Nephron progenitor cell (in vitro differentiated cells): ENCODE measurements around the gene MAP7.
"Not testable (repeated sequence)": the region's sequence is repeated elsewhere in the genome, so short reads cannot be mapped to it uniquely, and the experiment has no call there.

Experiments
- DNase-seq: peaks from one replicate; pipeline ENCODE4 v3.0.0; 2021
- H3K27ac Mint-ChIP-seq: 2 replicates; pipeline ENCODE4 v1.8.0; 2021; ENCODE audit warnings: mild to moderate bottlenecking, moderate library complexity, mixed read lengths
- H3K27me3 Mint-ChIP-seq: 2 replicates; pipeline ENCODE4 v1.8.0; 2021; ENCODE audit warnings: mild to moderate bottlenecking, low read depth, mixed read lengths; ENCODE audit not compliant: poor library complexity
- H3K36me3 Mint-ChIP-seq: 2 replicates; pipeline ENCODE4 v1.8.0; 2021; ENCODE audit warnings: low read depth, mixed read lengths
- H3K4me1 Mint-ChIP-seq: 2 replicates; pipeline ENCODE4 v1.8.0; 2021; ENCODE audit warnings: mixed read lengths
- H3K4me3 Mint-ChIP-seq: 2 replicates; pipeline ENCODE4 v1.8.0; 2021; ENCODE audit warnings: mild to moderate bottlenecking, moderate library complexity, mixed read lengths
- H3K9me3 Mint-ChIP-seq: 2 replicates; pipeline ENCODE4 v1.8.0; 2021; ENCODE audit warnings: mild to moderate bottlenecking, moderate library complexity, mixed read lengths
- TF ChIP-seq, protein P1 (sequence below): fragments of 200-600 bp; sonication (generic); IDR thresholded peaks from 2 replicates; pipeline ENCODE4 v1.5.0; 2021; ENCODE audit warnings: antibody characterized with exemption

MAP7 gene

GRCh38 chr6:136491251-136491650 lies 59.0 kb downstream of the MAP7 start:
- Mint-ChIP-seq H3K9me3 (no peaks in the 10 kb centered on the region), H3K27me3 (peaks cover 3% of the 10 kb centered on the region), H3K36me3 (no peaks in the 10 kb centered on the region), H3K4me1 (no peaks in the 10 kb centered on the region), H3K27ac (no peak overlapping the region), H3K4me3 (no peak overlapping the region)
- TF ChIP-seq, protein P1, sequence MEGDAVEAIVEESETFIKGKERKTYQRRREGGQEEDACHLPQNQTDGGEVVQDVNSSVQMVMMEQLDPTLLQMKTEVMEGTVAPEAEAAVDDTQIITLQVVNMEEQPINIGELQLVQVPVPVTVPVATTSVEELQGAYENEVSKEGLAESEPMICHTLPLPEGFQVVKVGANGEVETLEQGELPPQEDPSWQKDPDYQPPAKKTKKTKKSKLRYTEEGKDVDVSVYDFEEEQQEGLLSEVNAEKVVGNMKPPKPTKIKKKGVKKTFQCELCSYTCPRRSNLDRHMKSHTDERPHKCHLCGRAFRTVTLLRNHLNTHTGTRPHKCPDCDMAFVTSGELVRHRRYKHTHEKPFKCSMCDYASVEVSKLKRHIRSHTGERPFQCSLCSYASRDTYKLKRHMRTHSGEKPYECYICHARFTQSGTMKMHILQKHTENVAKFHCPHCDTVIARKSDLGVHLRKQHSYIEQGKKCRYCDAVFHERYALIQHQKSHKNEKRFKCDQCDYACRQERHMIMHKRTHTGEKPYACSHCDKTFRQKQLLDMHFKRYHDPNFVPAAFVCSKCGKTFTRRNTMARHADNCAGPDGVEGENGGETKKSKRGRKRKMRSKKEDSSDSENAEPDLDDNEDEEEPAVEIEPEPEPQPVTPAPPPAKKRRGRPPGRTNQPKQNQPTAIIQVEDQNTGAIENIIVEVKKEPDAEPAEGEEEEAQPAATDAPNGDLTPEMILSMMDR: no peak
- no peak for DNase-seq

DNA sequence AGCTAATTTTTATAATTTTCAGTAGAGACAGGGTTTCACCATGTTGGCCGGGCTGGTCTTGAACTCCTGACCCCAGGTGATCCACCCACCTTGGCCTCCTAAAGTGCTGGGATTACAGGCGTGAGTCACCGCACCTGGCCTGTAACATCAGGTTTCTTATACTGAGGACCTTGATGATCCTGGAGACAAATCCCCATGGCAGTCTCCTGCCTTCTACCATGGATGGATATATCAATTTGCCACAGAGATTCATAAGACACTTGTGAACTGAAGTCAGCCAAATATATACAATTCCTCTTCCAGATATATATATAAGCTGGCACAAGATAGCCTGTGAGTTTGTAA lies 60.6 kb downstream of the MAP7 start:
- H3K4me1 Mint-ChIP-seq, H3K27ac Mint-ChIP-seq, DNase-seq, H3K9me3 Mint-ChIP-seq, H3K27me3 Mint-ChIP-seq, H3K36me3 Mint-ChIP-seq, H3K4me3 Mint-ChIP-seq: not testable (repeated sequence)

DNA sequence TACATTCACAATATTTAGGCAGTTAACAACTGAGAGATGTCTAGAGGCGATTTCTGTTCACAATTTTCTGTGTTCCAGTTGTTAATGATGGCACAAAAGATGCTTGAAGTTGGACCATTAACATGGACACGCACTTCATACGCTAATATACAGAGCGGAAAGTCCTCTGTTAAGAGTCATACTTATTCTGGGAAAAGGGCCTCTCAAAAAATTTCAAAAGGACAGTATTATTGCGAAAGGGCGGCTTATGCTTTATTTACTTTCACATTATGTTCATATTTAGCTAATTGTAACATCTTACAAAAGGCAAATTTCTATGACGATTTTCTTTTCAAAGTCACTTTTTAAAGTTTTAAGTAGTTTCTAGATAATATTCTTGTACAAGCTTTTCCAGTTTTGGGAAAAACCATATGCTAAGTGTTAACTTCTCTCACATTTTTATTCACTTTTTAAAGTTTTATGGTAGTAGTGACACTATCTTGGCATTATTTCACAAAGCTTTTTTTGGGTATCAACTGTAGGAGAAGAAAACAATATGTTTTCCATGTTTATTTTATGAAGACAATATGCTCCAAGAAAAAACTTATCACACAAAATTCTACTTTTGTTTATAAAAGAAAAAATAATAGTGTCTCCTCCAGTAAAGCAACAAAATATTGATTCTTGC lies 62.3 kb downstream of the MAP7 start:
- no peak for DNase-seq
- no peaks in the 10 kb centered on the region for H3K36me3 Mint-ChIP-seq
- no peaks in the 10 kb centered on the region for H3K9me3 Mint-ChIP-seq
- no peak overlapping the region for H3K27ac Mint-ChIP-seq
- H3K4me3 Mint-ChIP-seq: no peak overlapping the region
- H3K4me1 Mint-ChIP-seq: no peaks in the 10 kb centered on the region
- TF ChIP-seq, protein P1: no peak
- peaks cover 7% of the 10 kb centered on the region for H3K27me3 Mint-ChIP-seq

DNA sequence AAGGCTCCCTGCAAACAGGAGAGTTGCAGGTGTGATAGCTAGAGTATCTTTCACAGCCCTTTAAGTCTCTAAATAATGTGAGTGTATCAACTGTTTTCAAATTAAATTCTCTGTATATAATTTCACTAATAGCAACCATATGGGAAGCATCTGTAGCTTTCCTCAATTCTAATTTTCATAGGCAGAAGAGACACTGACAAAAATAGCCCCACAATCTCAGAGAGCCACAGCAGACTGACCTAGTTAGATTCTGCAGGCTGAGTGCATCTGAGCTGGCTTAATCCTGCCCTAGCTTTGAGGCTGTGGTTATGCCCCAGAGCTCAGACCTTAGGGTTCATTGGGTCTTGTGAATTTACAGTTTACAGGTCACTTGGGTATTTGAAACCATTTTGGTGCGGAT lies 63.9 kb downstream of the MAP7 start:
- no peak for DNase-seq
- Mint-ChIP-seq H3K4me1 (no peaks in the 10 kb centered on the region), H3K27me3 (peaks cover 7% of the 10 kb centered on the region), H3K9me3 (no peaks in the 10 kb centered on the region), H3K4me3 (no peak overlapping the region), H3K36me3 (no peaks in the 10 kb centered on the region), H3K27ac (no peak overlapping the region)
- TF ChIP-seq, protein P1: no peak

DNA sequence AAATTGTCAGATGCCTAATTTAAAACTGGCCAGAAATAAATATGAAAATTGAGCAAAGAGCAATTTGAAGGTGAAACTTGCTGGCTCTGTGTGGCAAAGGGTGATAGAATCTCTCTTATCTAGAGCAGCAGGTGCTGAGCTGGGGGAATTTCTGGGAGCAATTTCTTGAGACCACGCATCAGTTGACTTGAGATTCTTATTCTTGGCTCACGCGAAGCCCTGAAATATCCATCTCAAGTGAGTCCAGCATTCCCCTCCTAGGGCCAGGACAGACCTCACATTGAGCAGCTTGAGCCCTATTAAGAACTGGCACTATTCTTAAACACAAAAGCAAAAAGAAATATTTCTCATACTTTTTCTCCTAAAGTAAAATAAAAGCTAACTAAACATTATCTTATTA lies 66.3 kb downstream of the MAP7 start:
- H3K27me3 Mint-ChIP-seq: peaks cover 7% of the 10 kb centered on the region
- H3K4me1 Mint-ChIP-seq: no peaks in the 10 kb centered on the region
- H3K4me3 Mint-ChIP-seq: no peak overlapping the region
- TF ChIP-seq, protein P1: no peak
- no peak overlapping the region for H3K27ac Mint-ChIP-seq
- no peak for DNase-seq
- H3K36me3 Mint-ChIP-seq: no peaks in the 10 kb centered on the region
- H3K9me3 Mint-ChIP-seq: peaks cover under 1% of the 10 kb centered on the region

DNA sequence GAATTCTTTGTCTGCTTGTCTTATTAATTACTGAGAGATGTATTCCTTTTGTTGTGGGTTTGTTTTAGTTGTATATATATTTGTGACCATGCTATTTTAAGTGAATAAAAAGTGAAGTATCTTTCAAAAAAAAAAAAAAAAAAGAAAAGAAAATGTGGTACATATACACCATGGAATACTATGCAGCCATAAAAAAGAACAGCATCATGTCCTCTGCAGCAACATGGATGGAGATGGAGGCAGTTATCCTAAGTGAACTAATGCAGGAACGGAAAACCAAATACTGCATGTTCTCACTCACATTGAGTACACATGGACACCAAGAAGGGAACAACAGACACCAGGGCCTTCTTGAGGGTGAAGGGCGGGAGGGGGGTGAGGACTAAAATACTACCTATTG lies 67.2 kb downstream of the MAP7 start:
- DNase-seq, H3K4me3 Mint-ChIP-seq, H3K9me3 Mint-ChIP-seq, H3K36me3 Mint-ChIP-seq, H3K27ac Mint-ChIP-seq, H3K4me1 Mint-ChIP-seq, H3K27me3 Mint-ChIP-seq: not testable (repeated sequence)

- H3K36me3 Mint-ChIP-seq: no peaks in the 10 kb centered on the region
- no peaks in the 10 kb centered on the region for H3K4me1 Mint-ChIP-seq
- no peak for DNase-seq
- peaks cover 3% of the 10 kb centered on the region for H3K27me3 Mint-ChIP-seq
- H3K27ac Mint-ChIP-seq: no peak overlapping the region
- TF ChIP-seq, protein P1: no peak
- no peak overlapping the region for H3K4me3 Mint-ChIP-seq
- peaks cover 3% of the 10 kb centered on the region for H3K9me3 Mint-ChIP-seq
Observed at GRCh38 chr6:136477548-136477947, 72.7 kb downstream of the MAP7 start.
